GM13976 (cell line): ENCODE results near the gene XPNPEP2.
"Not testable (repeated sequence)": the region's sequence is repeated elsewhere in the genome, so short reads cannot be mapped to it uniquely, and the experiment has no call there.

ENCODE experiments used
- DNase-seq: peaks from one replicate; pipeline ENCODE4 v3.0.0; 2012; ENCODE audit warnings: low spot score
- CTCF ChIP-seq: IDR thresholded peaks from 2 replicates; pipeline ENCODE4 v1.5.1; 2012; ENCODE audit warnings: borderline replicate concordance, mild to moderate bottlenecking; ENCODE audit not compliant: insufficient read depth; ENCODE audit errors: extremely low read depth, missing control alignments, control extremely low read depth
- in situ Hi-C: fragments of 300-500 bp; cut with MboI; formaldehyde crosslinking; loops from one replicate; pipeline ENCODE4 v1.12.0; 2022; ENCODE audit warnings: low sequenced_read_pairs, mixed read lengths, inconsistent platforms; ENCODE audit not compliant: unreplicated experiment

The XPNPEP2 gene

GRCh38 chrX:129736491-129736890, 2.3 kb upstream of the XPNPEP2 start:
- TF ChIP-seq CTCF = no peak
- DNase-seq = no peak
- in situ Hi-C loops = no loop called here

- in situ Hi-C loops = no loop called here
- no peak for DNase-seq
- TF ChIP-seq CTCF = no peak
Observed at GRCh38 chrX:129737916-129738315, 863 bp upstream of the XPNPEP2 start.

- in situ Hi-C loops = no loop called here
- no peak for TF ChIP-seq CTCF
- DNase-seq = no peak
Observed at GRCh38 chrX:129739578-129739977, 799 bp downstream of the XPNPEP2 start.

GRCh38 chrX:129741880-129742758, 3.3 kb downstream of the XPNPEP2 start:
- in situ Hi-C loops = no loop called here
- no peak for DNase-seq
- no peak for TF ChIP-seq CTCF

- in situ Hi-C loops = not testable (repeated sequence)
Observed at GRCh38 chrX:129742759-129743152, 4.0 kb downstream of the XPNPEP2 start.

GRCh38 chrX:129743821-129744220, 5.0 kb downstream of the XPNPEP2 start:
- in situ Hi-C loops = no loop called here
- no peak for DNase-seq
- no peak for TF ChIP-seq CTCF

More at GRCh38 chrX:129742759-129743152, 4.0 kb downstream of the XPNPEP2 start:
- not testable (repeated sequence) for DNase-seq

GRCh38 chrX:129744861-129745321, 6.1 kb downstream of the XPNPEP2 start:
- DNase-seq = no peak
- TF ChIP-seq CTCF = no peak
- in situ Hi-C loops = no loop called here
